HepG2 (cell line): Measurements from ENCODE around the gene SPRN. TPM values are rescaled to one million over a fixed set of nuclear protein-coding genes. Genes with fewer than 3 reads are reported as not detected.

Source experiments
- ATAC-seq: fragments of 200-7000 bp; cut with Tn5 transposase; 3 replicates; pipeline ENCODE4 v1.9.1; 2020; ENCODE audit warnings: mild to moderate bottlenecking, moderate library complexity
- BruUV-seq: library from RNA; stranded (reverse); fragments of 400-500 nt; replicated peaks from 2 replicates; lab custom pipeline; 2021; lab: Mats Ljungman, UMichigan
- CTCF ChIA-PET: fragments of 300-600 bp; formaldehyde crosslinking; extraction: SDS; loops from one replicate; lab custom pipeline; 2021; ENCODE audit warnings: low total read pairs, inconsistent platforms, low intra/inter-chr PET ratio; lab: Yijun Ruan, JAX
- POLR2A ChIA-PET: fragments of 350-600 bp; sonication (Branson Sonifier 250); formaldehyde crosslinking; loops from one replicate; lab custom pipeline; 2020; ENCODE audit warnings: antibody characterized with exemption, inconsistent platforms; lab: Yijun Ruan, JAX
- DNase-seq: peaks from one replicate; pipeline ENCODE4 v3.0.0-alpha.2; 2015; ENCODE audit warnings: low spot score
- FAIRE-seq: peaks from 3 replicates; lab custom pipeline; 2011; peaks lifted over from hg19 to GRCh38; lab: Jason Lieb, UNC
- H2AFZ ChIP-seq: one replicate; pipeline ENCODE4 v1.6.1; 2011; ENCODE audit warnings: low read length, inconsistent platforms
- H3K27ac ChIP-seq: fragments of 300-600 bp; 3 replicates; pipeline ENCODE4 v1.8.0; 2011; ENCODE audit warnings: mixed run types, mild to moderate bottlenecking, mixed read lengths, low read length, inconsistent platforms; ENCODE audit not compliant: insufficient read depth; ENCODE audit errors: extremely low read length
- H3K27me3 ChIP-seq, 2 experiments: fragments of 200-600 bp in 1 of 2; 2 replicates in 1 of 2; 3 replicates in 1 of 2; pipeline versions ENCODE4 v1.6.0 to v1.8.0; 2011; ENCODE audit warnings: low read length in 2 of 2, mild to moderate bottlenecking in 2 of 2, moderate library complexity in 2 of 2, inconsistent platforms in 1 of 2; ENCODE audit not compliant: insufficient read depth in 2 of 2, control insufficient read depth in 1 of 2
- H3K36me3 ChIP-seq, 2 experiments: fragments of 200-600 bp in 1 of 2; replicated peaks in 1 of 2; 2 replicates in 1 of 2; 3 replicates in 1 of 2; pipeline versions ENCODE4 v1.5.1 to v1.8.0; 2011; ENCODE audit warnings: low read length in 2 of 2, inconsistent platforms in 1 of 2; ENCODE audit not compliant: insufficient read depth in 2 of 2, control insufficient read depth in 1 of 2
- H3K4me1 ChIP-seq: 2 replicates; pipeline ENCODE4 v1.5.1; 2012; ENCODE audit warnings: low read length, inconsistent platforms; ENCODE audit not compliant: insufficient read depth
- H3K4me2 ChIP-seq: 2 replicates; pipeline ENCODE4 v1.6.0; 2011; ENCODE audit warnings: low read depth, low read length, inconsistent platforms
- H3K4me3 ChIP-seq, 3 experiments: fragments of 200-600 bp in 1 of 3; sonication (generic), shearing (Covaris generic) in 1 of 3; replicated peaks in 1 of 3; 2 replicates each; pipeline ENCODE4 v1.5.1; 2011 to 2016; ENCODE audit warnings: low read length in 3 of 3, inconsistent platforms in 2 of 3, low read depth in 2 of 3, mild to moderate bottlenecking in 2 of 3, control low read depth in 1 of 3, mixed read lengths in 1 of 3; ENCODE audit not compliant: insufficient read depth in 1 of 3
- H3K79me2 ChIP-seq: one replicate; pipeline ENCODE4 v1.6.1; 2011; ENCODE audit warnings: low read length, inconsistent platforms; ENCODE audit not compliant: insufficient read depth
- H3K9ac ChIP-seq: 2 replicates; pipeline ENCODE4 v1.6.0; 2011; ENCODE audit warnings: mild to moderate bottlenecking, low read depth, low read length, inconsistent platforms; ENCODE audit not compliant: insufficient read depth
- H3K9me3 ChIP-seq: 2 replicates; pipeline ENCODE4 v1.5.1; 2012; ENCODE audit warnings: mild to moderate bottlenecking, low read length
- H4K20me1 ChIP-seq: 2 replicates; pipeline ENCODE4 v1.6.0; 2011; ENCODE audit warnings: inconsistent platforms, mild to moderate bottlenecking, low read length, moderate library complexity; ENCODE audit not compliant: insufficient read depth
- AGO2 ChIP-seq: fragments of 200-400 bp; formaldehyde crosslinking; optimal IDR thresholded peaks from 2 replicates; pipeline ENCODE3; 2017; ENCODE audit warnings: mild to moderate bottlenecking, low read depth, low read length, moderate library complexity
- DR1 ChIP-seq: sonication (generic); formaldehyde crosslinking; IDR thresholded peaks from 2 replicates; pipeline ENCODE4 v1.8.0; 2021; ENCODE audit warnings: mild to moderate bottlenecking, missing genetic modification reagents, inconsistent platforms
- FOXK2 ChIP-seq: fragments of 450-650 bp; IDR thresholded peaks from 2 replicates; pipeline ENCODE4 v1.6.1; 2016
- MED13 ChIP-seq: sonication (generic); formaldehyde crosslinking; IDR thresholded peaks from 2 replicates; pipeline ENCODE4 v1.5.0; 2020; ENCODE audit warnings: missing genetic modification reagents
- MIER2 ChIP-seq: IDR thresholded peaks from 2 replicates; pipeline ENCODE4 v1.6.1; 2016; ENCODE audit warnings: missing biosample characterization, missing genetic modification reagents
- MTERF4 ChIP-seq: sonication (generic); formaldehyde crosslinking; IDR thresholded peaks from 2 replicates; pipeline ENCODE4 v1.8.0; 2023; ENCODE audit warnings: mild to moderate bottlenecking, missing genetic modification reagents
- RBFOX2 ChIP-seq: fragments of 200-400 bp; formaldehyde crosslinking; IDR thresholded peaks from 2 replicates; pipeline ENCODE4 v1.6.1; 2017; ENCODE audit warnings: low read depth, mild to moderate bottlenecking, low read length
- WGBS: methylation state at CpG from one replicate; pipeline ENCODE4 v1.1.6; 2017; ENCODE audit warnings: low lambda C conversion rate; 5-methylcytosine and 5-hydroxymethylcytosine counted together
- in situ Hi-C: cut with HindIII; loops from 2 replicates; pipeline ENCODE4 v1.10.0; 2017; ENCODE audit warnings: low pct_unique_long_range_greater_than_20kb; ENCODE audit not compliant: extremely low pct_ligation_motif_present
- intact Hi-C: fragments of 100-400 bp; cut with micrococcal nuclease; formaldehyde crosslinking; loops from one replicate; pipeline ENCODE4 v1.10.0; 2022; ENCODE audit not compliant: unreplicated experiment
- polyA plus RNA-seq, 8 experiments: library from polyadenylated mRNA; depleted of rRNA in 3 of 8; stranded (reverse) in 7 of 8; unstranded in 1 of 8; fragments of >200 nt; fragmentation: Illumina TruSeq in 4 of 8; extraction: Trizol in 4 of 8; gene quantifications; 2 replicates each; pipeline versions ENCODE4 v1.2.1 to v1.2.3, GENCODE V29; 2011 to 2016; ENCODE audit warnings: low read depth in 4 of 8, missing spikeins in 1 of 8, mixed read lengths in 1 of 8; ENCODE audit not compliant: insufficient read depth in 1 of 8
- total RNA-seq, 5 experiments: library from RNA; depleted of rRNA; stranded (reverse); fragments of >200 nt; fragmentation: Illumina TruSeq; extraction: Trizol; gene quantifications; 2 replicates each; pipeline ENCODE4 v1.2.3, GENCODE V29; 2016; ENCODE audit warnings: low read depth in 1 of 5

The SPRN gene
- total and polyA plus RNA-seq, 2 of the 13 experiments (the other 11 are each of a cell fraction or from before 2014, with no cell fraction given) = not detected

DNA sequence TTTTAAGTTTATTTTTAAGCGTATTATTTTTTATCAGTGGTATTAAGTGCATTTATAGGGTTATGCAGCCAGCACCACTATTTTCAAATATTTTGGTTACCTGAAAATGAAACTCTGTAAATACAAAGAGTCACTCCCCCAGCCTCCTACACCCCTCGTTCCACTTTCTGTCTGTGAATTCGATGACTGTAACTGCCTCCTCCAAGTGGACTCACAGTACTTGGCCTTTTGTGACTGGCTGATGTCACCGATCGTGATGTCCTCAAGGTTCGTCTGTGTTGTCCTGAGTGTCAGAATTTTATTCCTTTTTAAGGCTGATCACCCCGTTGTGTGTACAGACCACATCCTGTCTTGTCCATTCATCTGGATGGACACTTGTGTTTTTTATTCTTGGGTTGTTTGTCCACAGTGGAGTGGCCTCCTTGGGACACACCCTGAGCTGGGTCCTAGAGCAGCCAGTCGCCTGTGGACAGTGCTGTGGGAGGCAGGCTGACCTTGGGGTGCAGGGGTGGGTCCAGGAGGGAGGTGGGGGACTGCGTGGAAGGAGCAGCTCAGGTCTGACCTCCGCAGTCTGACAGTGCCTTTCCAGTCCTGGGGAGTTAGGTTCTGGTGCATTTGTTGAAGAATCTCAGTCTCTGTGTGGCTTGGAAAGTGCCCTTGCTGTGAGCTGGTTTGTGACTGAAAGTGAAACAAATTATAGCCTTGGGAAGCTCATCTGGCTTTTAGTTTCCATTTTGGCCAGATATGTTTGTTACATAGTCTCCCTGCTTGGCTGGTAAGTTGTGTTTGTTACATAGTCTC is 23.6 kb downstream of the SPRN start (continued):
- no peak for TF ChIP-seq MED13 (CRISPR knock-in tag)
- TF ChIP-seq DR1 (CRISPR knock-in tag) = no peak
- TF ChIP-seq, all 625 proteins: peak for 0

DNA sequence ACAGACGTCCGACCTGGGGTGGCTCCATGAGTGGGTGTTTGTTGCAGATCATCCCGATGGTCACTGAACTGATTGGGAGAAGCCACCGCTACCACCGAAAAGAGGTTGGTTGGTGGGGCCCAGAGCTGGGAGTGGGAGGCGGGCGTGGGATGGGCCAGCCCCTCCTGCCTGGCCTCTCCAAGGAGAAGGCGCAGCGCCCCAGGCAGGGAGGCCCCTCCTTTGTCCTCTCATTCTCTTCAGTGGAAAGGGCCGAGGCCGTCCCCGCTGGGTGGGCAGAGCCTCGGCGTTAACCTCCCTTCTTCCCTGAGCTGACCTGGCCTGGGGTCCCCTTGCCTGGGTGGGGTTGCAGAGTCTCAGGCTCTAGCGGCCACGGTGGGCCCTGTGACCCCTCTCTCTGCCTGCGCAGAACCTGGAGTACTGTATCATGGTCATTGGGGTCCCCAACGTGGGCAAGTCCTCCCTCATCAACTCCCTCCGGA is 25.3 kb downstream of the SPRN start:
- Histone ChIP-seq H2AFZ (no peak overlapping the region), H3K9me3 (no peaks in the 10 kb centered on the region), H3K36me3 (peaks cover 7 to 56% of the 10 kb centered on the region in 2 experiments; a peak in 4 of 5 replicates), H3K4me2 (no peak overlapping the region), H4K20me1 (no peaks in the 10 kb centered on the region), H3K4me1 (peaks cover 13% of the 10 kb centered on the region), H3K9ac (no peak overlapping the region), H3K27me3 (no peaks in the 10 kb centered on the region; a peak in 1 of 5 replicates), H3K4me3 (no peak overlapping the region), H3K79me2 (peaks cover 17% of the 10 kb centered on the region), H3K27ac (no peak overlapping the region)
- intact Hi-C loops (no loop called here), in situ Hi-C loops (no loop called here)
- TF ChIP-seq MIER2 (no peak), MTERF4 (CRISPR knock-in tag) (no peak), FOXK2 (no peak), AGO2 (peak; percentile 38), RBFOX2 (0 out of 2 replicates have a peak, but pooled peaks have one; percentile 32)
- FAIRE-seq = no peak
- POLR2A ChIA-PET = no interaction called here
- BruUV-seq = no TSS peak
- WGBS = 97% methylated on average over 16 of the region's 19 CpGs
- CTCF ChIA-PET = no interaction called here
- no peak for ATAC-seq
- DNase-seq = no peak
